Stimulated activated effector memory CD8-positive, alpha-beta T cell treated with anti-CD3 and anti-CD28 coated beads, Interleukin-12 subunit alpha, Interleukin-12 subunit beta, amount 100 ng/mL, for 72 hours (primary cell): ENCODE measurements around the gene PLXDC1.
A peak's percentile ranks its signal among the peaks of the same experiment; 100 is the strongest.

Experiments used
- ATAC-seq: fragments of 150-1000 bp; cut with Tn5 transposase; 2 replicates; pipeline ENCODE4 v1.10.0; 2021
- DNase-seq, 2 donors: peaks; one replicate each; pipeline ENCODE4 v3.0.0; 2021 to 2022; ENCODE audit warnings: low spot score in 2 of 2
- H3K27ac Mint-ChIP-seq: one replicate; pipeline ENCODE4 v1.8.0; 2022; ENCODE audit warnings: mild to moderate bottlenecking, mixed read lengths
- H3K36me3 Mint-ChIP-seq: one replicate; pipeline ENCODE4 v1.8.0; 2022; ENCODE audit warnings: mild to moderate bottlenecking, mixed read lengths
- H3K4me1 Mint-ChIP-seq: one replicate; pipeline ENCODE4 v1.8.0; 2022; ENCODE audit warnings: mixed read lengths
- H3K4me3 Mint-ChIP-seq: one replicate; pipeline ENCODE4 v1.8.0; 2022; ENCODE audit warnings: mild to moderate bottlenecking, mixed read lengths
- H3K9me3 Mint-ChIP-seq: one replicate; pipeline ENCODE4 v1.8.0; 2022; ENCODE audit warnings: mixed read lengths

Gene PLXDC1

GRCh38 chr17:39150795-39151149 is 665 bp downstream of the PLXDC1 start:
- peak overlapping the region; percentile 38 for H3K27ac Mint-ChIP-seq
- H3K36me3 Mint-ChIP-seq = peaks cover 37% of the 10 kb centered on the region

GRCh38 chr17:39150104-39150634 is 1.3 kb downstream of the PLXDC1 start:
- Mint-ChIP-seq H3K9me3 (no peaks in the 10 kb centered on the region), H3K27ac (peak overlapping the region; percentile 38), H3K4me3 (peak overlapping the region; percentile 97), H3K4me1 (peaks cover 42% of the 10 kb centered on the region), H3K36me3 (peaks cover 31% of the 10 kb centered on the region)
- DNase-seq (no peak), ATAC-seq (no peak)

More at GRCh38 chr17:39150795-39151149, 665 bp downstream of the PLXDC1 start:
- H3K9me3 Mint-ChIP-seq = no peaks in the 10 kb centered on the region
- DNase-seq (no peak), ATAC-seq (no peak)
- H3K4me3 Mint-ChIP-seq = peak overlapping the region; percentile 97
- H3K4me1 Mint-ChIP-seq = peaks cover 42% of the 10 kb centered on the region

GRCh38 chr17:39147221-39148185 is 3.9 kb downstream of the PLXDC1 start:
- Mint-ChIP-seq H3K9me3 (no peaks in the 10 kb centered on the region), H3K4me3 (no peak overlapping the region), H3K27ac (no peak overlapping the region), H3K36me3 (peaks cover 4% of the 10 kb centered on the region), H3K4me1 (peaks cover 20% of the 10 kb centered on the region)
- no peak for ATAC-seq
- no peak for DNase-seq

- Mint-ChIP-seq H3K4me1 (peaks cover 11% of the 10 kb centered on the region), H3K4me3 (no peak overlapping the region), H3K36me3 (no peaks in the 10 kb centered on the region), H3K27ac (no peak overlapping the region), H3K9me3 (no peaks in the 10 kb centered on the region)
- no peak for ATAC-seq
- no peak for DNase-seq
Observed at GRCh38 chr17:39146273-39146672, 5.2 kb downstream of the PLXDC1 start.

GRCh38 chr17:39145143-39145542 is 6.3 kb downstream of the PLXDC1 start:
- Mint-ChIP-seq H3K4me3 (no peak overlapping the region), H3K36me3 (no peaks in the 10 kb centered on the region), H3K27ac (peak overlapping the region; percentile 71), H3K9me3 (no peaks in the 10 kb centered on the region), H3K4me1 (peaks cover 3% of the 10 kb centered on the region)
- ATAC-seq (peak; percentile 28), DNase-seq (no peak)

GRCh38 chr17:39144416-39144840 is 7.0 kb downstream of the PLXDC1 start:
- H3K4me1 Mint-ChIP-seq = no peaks in the 10 kb centered on the region
- DNase-seq (no peak), ATAC-seq (no peak)
- H3K36me3 Mint-ChIP-seq = no peaks in the 10 kb centered on the region
- H3K27ac Mint-ChIP-seq = no peak overlapping the region
- H3K9me3 Mint-ChIP-seq = no peaks in the 10 kb centered on the region
- no peak overlapping the region for H3K4me3 Mint-ChIP-seq

- Mint-ChIP-seq H3K4me3 (no peak overlapping the region), H3K36me3 (no peaks in the 10 kb centered on the region), H3K4me1 (peaks cover 4% of the 10 kb centered on the region), H3K27ac (peak overlapping the region; percentile 63), H3K9me3 (no peaks in the 10 kb centered on the region)
- DNase-seq (no peak), ATAC-seq (peak; percentile 23)
Observed at GRCh38 chr17:39143552-39144093, 7.8 kb downstream of the PLXDC1 start.

- no peak overlapping the region for H3K4me3 Mint-ChIP-seq
- H3K36me3 Mint-ChIP-seq = no peaks in the 10 kb centered on the region
- no peaks in the 10 kb centered on the region for H3K9me3 Mint-ChIP-seq
- ATAC-seq (no peak), DNase-seq (no peak)
- H3K4me1 Mint-ChIP-seq = peaks cover 5% of the 10 kb centered on the region
- no peak overlapping the region for H3K27ac Mint-ChIP-seq
Observed at GRCh38 chr17:39141915-39142664, 9.3 kb downstream of the PLXDC1 start.

GRCh38 chr17:39141294-39141693 is 10.1 kb downstream of the PLXDC1 start:
- Mint-ChIP-seq H3K36me3 (no peaks in the 10 kb centered on the region), H3K4me1 (peaks cover 5% of the 10 kb centered on the region), H3K9me3 (no peaks in the 10 kb centered on the region), H3K27ac (no peak overlapping the region), H3K4me3 (no peak overlapping the region)
- DNase-seq (no peak), ATAC-seq (no peak)

GRCh38 chr17:39139561-39139960 is 11.9 kb downstream of the PLXDC1 start:
- DNase-seq (no peak), ATAC-seq (no peak)
- H3K4me1 Mint-ChIP-seq = peaks cover 5% of the 10 kb centered on the region
- no peak overlapping the region for H3K4me3 Mint-ChIP-seq
- no peak overlapping the region for H3K27ac Mint-ChIP-seq
- H3K36me3 Mint-ChIP-seq = no peaks in the 10 kb centered on the region
- H3K9me3 Mint-ChIP-seq = no peaks in the 10 kb centered on the region

GRCh38 chr17:39139161-39139511 is 12.3 kb downstream of the PLXDC1 start:
- Mint-ChIP-seq H3K36me3 (no peaks in the 10 kb centered on the region), H3K4me1 (peaks cover 5% of the 10 kb centered on the region), H3K27ac (peak overlapping the region; percentile 26), H3K4me3 (no peak overlapping the region), H3K9me3 (no peaks in the 10 kb centered on the region)
- DNase-seq (no peak), ATAC-seq (no peak)

GRCh38 chr17:39138431-39139160 is 12.8 kb downstream of the PLXDC1 start:
- ATAC-seq (no peak), DNase-seq (no peak)
- Mint-ChIP-seq H3K27ac (peak overlapping the region; percentile 26), H3K4me3 (no peak overlapping the region), H3K36me3 (no peaks in the 10 kb centered on the region), H3K9me3 (no peaks in the 10 kb centered on the region), H3K4me1 (peaks cover 5% of the 10 kb centered on the region)

- Mint-ChIP-seq H3K4me3 (no peak overlapping the region), H3K27ac (peak overlapping the region; percentile 74), H3K36me3 (no peaks in the 10 kb centered on the region), H3K9me3 (no peaks in the 10 kb centered on the region), H3K4me1 (peaks cover 5% of the 10 kb centered on the region)
- DNase-seq (no peak), ATAC-seq (no peak)
Observed at GRCh38 chr17:39134878-39135277, 16.6 kb downstream of the PLXDC1 start.

- ATAC-seq = no peak
- H3K27ac Mint-ChIP-seq = no peak overlapping the region
- no peak overlapping the region for H3K4me3 Mint-ChIP-seq
- H3K9me3 Mint-ChIP-seq = no peaks in the 10 kb centered on the region
- H3K4me1 Mint-ChIP-seq = no peaks in the 10 kb centered on the region
- H3K36me3 Mint-ChIP-seq = no peaks in the 10 kb centered on the region
- DNase-seq = no peak
Observed at GRCh38 chr17:39132192-39132610, 19.2 kb downstream of the PLXDC1 start.

- DNase-seq = no peak
- H3K27ac Mint-ChIP-seq = no peak overlapping the region
- no peaks in the 10 kb centered on the region for H3K4me1 Mint-ChIP-seq
- no peak overlapping the region for H3K4me3 Mint-ChIP-seq
- H3K36me3 Mint-ChIP-seq = no peaks in the 10 kb centered on the region
- no peak for ATAC-seq
- H3K9me3 Mint-ChIP-seq = no peaks in the 10 kb centered on the region
Observed at GRCh38 chr17:39131616-39132015, 19.8 kb downstream of the PLXDC1 start.
